Stomach (tissue), 4 donors: ENCODE measurements around the gene SGCE.

ENCODE experiments used
- CTCF ChIP-seq, 7 experiments: fragments of 450-650 bp in 4 of 7; fragments of 200-600 bp in 3 of 7; sonication (generic) in 3 of 7; IDR thresholded peaks; one replicate each; pipeline ENCODE4 v1.5.1; 2016 to 2019; ENCODE audit warnings: antibody characterized with exemption in 7 of 7, control low read depth in 2 of 7, mild to moderate bottlenecking in 1 of 7
- EP300 ChIP-seq: sonication (generic); formaldehyde crosslinking; IDR thresholded peaks from one replicate; pipeline ENCODE4 v1.6.1; 2017; ENCODE audit warnings: antibody characterized with exemption
- POLR2AphosphoS5 ChIP-seq, 3 donors: sonication (generic); formaldehyde crosslinking; IDR thresholded peaks; one replicate each; pipeline ENCODE4 v1.6.1; 2016; ENCODE audit warnings: antibody characterized with exemption in 3 of 3

- TF ChIP-seq CTCF (IDR thresholded peaks at IDR 0.05) (no peak), EP300 (no peak), POLR2AphosphoS5 (IDR thresholded peaks at IDR 0.05) (no peak)
Observed at GRCh38 chr7:94666879-94667587, 11.1 kb upstream of the SGCE start.
